ENCODE measurements around the gene DVL1.

The DVL1 gene

GRCh38 chr1:1299686-1300351 is 49.4 kb downstream of the DVL1 start:
- in situ Hi-C loops (cut with MboI; ENCODE audit: low sequenced_read_pairs) = no loop called here

- in situ Hi-C loops (cut with MboI; ENCODE audit: low sequenced_read_pairs) = no loop called here
These were observed 50.1 kb downstream of the DVL1 start for GRCh38 chr1:1298861-1299685.

DNA sequence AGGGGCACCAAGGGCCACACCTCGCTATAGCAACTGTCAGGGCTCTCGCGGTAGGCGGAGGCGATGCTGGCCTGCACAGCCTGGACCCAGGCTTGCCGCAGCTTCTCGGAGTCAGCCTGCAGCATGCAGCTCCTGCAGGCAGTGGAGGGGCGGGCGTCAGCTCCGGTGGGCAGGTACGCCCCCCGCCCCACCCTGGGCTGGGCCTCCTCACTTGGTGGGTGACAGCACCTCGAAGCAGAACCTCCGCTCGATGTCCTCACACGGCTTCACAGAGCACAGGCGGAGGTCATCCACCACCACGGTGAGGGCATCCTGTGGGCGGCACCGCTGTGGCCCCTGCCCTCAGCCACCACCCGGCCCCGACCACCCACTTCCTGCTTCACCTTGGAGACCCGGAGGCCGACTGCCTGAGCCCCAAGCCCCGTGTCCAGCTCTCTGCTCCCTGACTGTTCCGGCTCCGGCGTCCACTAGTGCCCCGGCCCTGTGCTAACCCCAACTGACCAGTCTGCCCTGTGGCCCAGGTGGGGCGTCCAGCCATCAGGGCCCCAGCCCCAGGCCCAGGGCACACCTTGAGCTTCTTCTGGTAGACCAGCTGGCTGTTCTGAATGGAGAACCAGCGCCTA is 51.3 kb downstream of the DVL1 start:
- in situ Hi-C loops (cut with MboI; ENCODE audit: low sequenced_read_pairs) = no loop called here

DNA sequence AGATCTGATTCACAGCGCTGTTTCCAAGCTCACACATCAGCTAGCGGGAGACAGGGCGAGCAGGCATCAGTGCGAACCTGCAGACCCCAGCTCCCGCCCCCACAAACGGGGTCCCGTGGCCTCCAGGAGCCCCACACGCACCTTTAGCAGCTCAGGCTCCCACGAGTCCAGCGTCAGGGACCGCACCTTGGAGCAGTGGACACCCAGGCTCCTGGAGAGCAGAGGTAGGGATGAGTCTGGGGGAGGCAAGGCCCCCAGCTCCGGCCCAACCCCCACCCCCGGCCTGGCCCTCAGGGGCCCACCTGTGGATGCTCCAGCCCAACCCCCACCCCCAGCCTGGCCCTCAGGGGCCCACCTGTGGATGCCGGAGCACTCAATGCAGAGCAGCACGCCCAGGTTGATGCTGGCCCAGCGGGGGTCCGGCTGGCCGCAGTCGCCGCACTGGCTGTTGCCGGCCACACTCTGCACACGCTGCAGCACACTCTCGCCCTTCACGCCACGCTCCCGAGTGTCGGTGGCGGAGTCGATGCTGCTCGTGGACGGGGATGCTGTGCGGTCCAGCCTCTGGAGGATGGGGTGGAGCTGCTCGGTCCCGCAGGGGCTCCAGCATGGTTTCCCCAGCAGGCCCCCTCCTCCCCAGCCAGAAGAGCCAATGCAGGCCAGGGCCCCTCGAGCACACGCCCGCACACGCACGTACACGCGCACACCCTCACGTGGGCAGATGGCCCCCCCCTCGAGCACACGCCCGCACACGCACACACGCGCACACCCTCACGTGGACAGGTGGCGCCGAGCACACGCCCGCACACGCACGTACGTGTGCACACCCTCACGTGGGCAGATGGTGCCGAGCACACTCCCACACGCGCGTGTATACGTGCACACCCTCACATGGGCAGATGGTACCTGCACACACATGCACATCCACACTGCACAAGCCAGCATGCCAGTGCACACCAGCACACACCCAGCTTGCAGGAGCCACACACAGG is 52.9 kb downstream of the DVL1 start:
- in situ Hi-C loops (cut with MboI; ENCODE audit: low sequenced_read_pairs) = no loop called here

- in situ Hi-C loops (cut with MboI; ENCODE audit: low sequenced_read_pairs) = no loop called here
These were observed 53.9 kb downstream of the DVL1 start for GRCh38 chr1:1295154-1295923.

- in situ Hi-C loops (cut with MboI; ENCODE audit: low sequenced_read_pairs) = no loop called here
These were observed 54.8 kb downstream of the DVL1 start for GRCh38 chr1:1294250-1294890.

DNA sequence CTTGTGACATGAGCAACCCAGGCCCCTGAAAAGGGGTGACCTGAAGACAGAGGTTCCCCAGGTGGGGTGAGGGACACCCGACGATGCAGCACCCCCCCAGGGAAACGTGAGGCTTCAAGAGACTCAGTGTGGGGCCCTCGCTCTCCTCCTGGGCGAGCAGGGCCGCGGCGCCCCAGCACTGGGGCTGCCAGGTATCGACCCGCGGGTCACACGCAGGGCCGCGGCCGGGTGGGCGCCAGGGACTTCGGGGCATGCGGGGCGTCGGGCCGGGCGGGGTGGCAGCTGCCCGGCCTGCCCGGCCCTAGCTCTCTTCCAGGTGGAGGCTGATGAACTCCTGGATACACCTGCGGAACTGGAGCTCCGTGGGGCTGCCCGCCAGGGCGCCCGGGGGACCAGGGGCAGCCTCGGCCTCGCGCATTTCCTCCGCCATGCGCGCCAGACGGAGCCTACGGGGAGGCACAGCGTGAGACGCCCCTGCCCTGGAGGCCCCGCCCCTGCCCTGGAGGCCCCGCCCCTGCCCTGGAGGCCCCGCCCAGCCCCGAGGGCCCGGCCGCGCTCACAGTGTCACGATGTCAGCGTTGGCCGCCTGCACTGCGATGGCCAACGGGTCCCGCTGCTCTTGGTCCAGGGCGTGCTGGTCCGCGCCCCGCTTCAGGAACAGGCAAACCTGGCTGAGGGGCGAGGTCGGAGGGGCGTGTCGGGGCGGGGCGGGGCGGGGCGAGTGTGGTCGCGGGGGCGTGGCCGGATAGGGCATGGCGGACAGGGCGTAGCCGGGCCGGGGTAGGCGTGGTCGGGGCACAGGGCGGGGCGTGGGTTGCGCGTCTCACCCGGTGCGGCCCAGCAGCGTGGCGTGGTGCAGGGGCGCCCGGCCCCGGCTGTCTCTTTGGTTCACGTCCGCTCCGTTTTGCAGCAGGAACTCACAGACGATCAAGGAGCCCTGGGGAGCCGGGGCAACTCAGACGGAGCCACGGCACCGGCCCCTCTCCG is 55.7 kb downstream of the DVL1 start:
- in situ Hi-C loops (cut with MboI; ENCODE audit: low sequenced_read_pairs) = no loop called here

GRCh38 chr1:1292851-1293250 is 56.4 kb downstream of the DVL1 start:
- in situ Hi-C loops (cut with MboI; ENCODE audit: low sequenced_read_pairs) = no loop called here

GRCh38 chr1:1292442-1292779 is 56.8 kb downstream of the DVL1 start:
- in situ Hi-C loops (cut with MboI; ENCODE audit: low sequenced_read_pairs) = no loop called here

- in situ Hi-C loops (cut with MboI; ENCODE audit: low sequenced_read_pairs) = no loop called here
These were observed 57.4 kb downstream of the DVL1 start for GRCh38 chr1:1291548-1292441.

- in situ Hi-C loops (cut with MboI; ENCODE audit: low sequenced_read_pairs) = no loop called here
These were observed 58.1 kb downstream of the DVL1 start for GRCh38 chr1:1291023-1291528.

- in situ Hi-C loops (cut with MboI; ENCODE audit: low sequenced_read_pairs) = no loop called here
These were observed 58.9 kb downstream of the DVL1 start for GRCh38 chr1:1290238-1290731.

DNA sequence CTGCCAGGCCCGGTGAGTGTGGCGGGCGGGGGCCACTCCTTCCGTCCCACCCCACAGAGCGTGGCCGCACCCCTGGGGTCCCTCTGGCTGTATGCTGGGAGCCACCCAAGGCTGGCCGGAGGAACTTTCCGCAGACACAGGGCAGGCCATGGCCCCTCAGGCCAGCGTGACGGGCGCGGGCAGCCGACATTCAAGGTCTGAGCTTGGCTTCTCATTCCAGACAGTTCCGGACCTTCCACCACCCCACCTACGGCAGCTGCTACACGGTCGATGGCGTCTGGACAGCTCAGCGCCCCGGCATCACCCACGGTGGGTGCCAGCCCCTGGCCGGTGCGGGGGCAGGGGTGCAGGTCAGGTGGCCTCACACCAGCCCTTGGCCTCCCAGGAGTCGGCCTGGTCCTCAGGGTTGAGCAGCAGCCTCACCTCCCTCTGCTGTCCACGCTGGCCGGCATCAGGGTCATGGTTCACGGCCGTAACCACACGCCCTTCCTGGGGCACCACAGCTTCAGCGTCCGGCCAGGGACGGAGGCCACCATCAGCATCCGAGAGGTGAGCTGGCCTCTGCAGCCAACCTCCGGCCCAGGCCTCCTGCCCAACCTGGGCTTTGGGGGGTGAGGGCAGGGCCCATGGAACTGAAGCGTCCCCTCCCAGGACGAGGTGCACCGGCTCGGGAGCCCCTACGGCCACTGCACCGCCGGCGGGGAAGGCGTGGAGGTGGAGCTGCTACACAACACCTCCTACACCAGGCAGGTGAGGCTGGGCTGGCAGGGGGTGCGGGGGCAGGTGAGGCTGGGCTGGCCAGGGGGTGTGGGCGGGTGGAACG is 61.7 kb downstream of the DVL1 start:
- in situ Hi-C loops (cut with MboI; ENCODE audit: low sequenced_read_pairs) = no loop called here

GRCh38 chr1:1286313-1287261 is 62.6 kb downstream of the DVL1 start:
- in situ Hi-C loops (cut with MboI; ENCODE audit: low sequenced_read_pairs) = no loop called here
